ENCODE data around the gene RGPD8.
"Not testable (repeated sequence)": the region's sequence is repeated elsewhere in the genome, so short reads cannot be mapped to it uniquely, and the experiment has no call there.

The RGPD8 gene

DNA sequence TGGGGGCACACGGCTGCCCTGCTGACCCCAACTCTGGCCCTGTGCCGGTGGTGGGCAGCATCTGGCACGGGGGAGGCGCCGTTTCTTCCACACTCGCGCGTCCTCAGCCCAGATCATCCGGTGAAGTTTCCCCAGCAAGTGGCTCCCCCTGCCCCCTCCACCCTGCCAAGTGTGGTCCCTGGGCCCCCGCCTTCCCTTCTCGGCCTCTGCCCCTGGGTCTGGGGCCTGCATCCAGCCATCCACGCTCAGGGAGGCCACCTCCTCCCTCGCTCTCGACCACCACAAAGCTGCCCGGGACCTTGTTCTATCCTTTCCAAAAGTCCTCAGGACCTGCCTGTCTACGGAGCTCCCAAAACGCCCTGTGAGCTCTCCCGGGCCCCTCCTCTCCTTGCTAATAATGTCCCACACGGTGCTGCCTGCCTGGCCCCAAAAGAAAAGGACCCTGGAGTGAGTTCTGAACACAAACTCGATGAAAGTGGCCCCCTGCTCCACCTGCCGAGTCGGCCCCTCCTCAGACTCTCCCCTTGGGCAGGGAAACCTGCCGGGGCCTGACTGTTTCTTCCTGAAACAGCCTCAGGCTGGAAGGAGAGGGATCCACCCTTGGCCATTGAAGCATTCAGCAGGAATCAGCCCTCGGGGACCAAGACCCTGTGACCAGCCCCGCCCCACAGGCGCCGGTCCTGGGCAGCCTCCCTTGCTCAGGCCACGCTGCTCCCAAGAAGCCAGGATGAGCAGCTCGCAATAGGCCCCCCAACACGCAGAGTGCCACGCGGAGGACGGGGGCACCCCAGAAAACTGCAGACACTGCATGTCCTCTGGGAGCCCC, 1.7 kb upstream of the RGPD8 start:
- DNase-seq: not testable (repeated sequence)

DNA sequence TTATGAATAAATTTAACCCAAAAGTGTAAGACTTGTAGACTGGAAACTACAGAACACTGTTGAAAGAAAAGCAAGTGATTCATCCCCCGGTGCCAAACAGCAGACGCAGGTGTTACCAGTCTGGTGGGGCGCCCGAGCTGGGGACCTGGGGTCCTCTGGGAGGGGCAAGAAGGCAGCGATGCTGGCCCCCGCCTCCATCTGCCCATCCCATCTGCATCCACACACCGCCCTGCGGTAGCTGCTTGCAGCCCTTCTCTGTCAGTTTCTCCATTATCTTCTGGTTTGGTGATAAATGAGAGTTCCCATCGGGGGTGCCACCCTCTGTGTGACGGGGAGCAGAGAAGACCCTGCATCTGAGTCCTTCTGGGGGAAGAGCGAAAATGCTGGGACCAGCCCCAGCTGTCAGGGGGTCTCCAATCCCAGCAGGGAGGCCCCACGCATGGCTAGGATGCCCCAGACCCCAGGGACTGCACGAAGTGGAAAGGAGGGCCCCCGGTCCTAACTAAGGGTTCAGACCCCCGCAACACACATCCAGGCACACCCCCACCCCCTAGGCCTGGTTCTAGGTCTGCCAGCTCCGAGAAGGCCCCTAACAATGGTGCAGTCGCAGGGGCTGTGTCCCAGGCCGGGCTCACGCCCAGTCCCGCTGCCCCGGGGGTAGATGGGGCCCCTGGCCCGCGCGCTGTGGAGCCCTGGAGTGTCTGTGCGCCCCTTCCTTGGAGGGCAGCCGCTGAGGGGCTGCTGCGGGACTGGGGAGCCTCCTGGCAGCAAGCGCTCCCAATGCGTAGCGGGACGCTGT, 686 bp upstream of the RGPD8 start:
- DNase-seq: no peak

DNA sequence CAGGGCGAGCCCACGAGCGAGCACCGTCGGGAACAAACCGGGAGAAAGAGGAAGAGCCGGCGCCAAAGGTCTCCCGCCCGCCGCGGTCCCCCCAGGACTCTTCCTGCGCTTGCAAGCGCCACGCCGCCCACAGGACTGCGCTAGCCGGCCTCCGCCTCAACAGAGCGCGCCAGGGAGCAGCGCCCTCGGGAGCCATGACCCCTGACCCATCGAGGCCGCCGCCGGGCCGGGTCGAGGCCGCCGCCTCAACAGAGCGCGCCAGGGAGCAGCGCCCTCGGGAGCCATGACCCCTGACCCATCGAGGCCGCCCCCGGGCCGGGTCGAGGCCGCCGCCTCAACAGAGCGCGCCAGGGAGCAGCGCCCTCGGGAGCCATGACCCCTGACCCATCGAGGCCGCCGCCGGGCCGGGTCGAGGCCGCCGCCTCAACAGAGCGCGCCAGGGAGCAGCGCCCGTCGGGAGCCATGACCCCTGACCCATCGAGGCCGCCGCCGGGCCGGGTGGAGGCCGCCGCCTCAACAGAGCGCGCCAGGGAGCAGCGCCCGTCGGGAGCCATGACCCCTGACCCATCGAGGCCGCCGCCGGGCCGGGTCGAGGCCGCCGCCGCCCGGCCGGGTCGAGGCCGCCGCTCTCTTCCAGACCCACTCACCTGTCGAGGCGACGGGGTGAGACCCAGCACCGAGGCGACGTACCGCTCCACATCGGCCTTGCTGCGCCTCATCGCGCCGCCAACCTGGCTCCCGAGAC, 538 bp downstream of the RGPD8 start:
- DNase-seq: not testable (repeated sequence)

DNA sequence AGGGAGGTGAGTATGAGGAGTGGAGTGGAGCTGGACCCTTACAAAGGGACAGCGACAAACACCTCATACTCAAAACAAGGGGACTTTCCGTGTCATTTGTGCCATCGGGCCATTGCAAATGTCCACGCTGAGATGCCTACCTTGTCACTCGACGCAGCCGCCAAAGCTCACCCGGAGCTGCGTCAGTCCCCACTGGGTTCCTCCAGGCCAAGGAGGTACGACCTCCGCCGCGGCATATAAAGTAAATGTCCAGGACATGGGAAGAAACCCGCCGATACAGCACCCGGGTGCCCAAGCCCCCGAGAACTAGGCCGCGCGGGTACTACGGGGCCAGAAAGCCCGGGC, 1.1 kb downstream of the RGPD8 start:
- not testable (repeated sequence) for DNase-seq

DNA sequence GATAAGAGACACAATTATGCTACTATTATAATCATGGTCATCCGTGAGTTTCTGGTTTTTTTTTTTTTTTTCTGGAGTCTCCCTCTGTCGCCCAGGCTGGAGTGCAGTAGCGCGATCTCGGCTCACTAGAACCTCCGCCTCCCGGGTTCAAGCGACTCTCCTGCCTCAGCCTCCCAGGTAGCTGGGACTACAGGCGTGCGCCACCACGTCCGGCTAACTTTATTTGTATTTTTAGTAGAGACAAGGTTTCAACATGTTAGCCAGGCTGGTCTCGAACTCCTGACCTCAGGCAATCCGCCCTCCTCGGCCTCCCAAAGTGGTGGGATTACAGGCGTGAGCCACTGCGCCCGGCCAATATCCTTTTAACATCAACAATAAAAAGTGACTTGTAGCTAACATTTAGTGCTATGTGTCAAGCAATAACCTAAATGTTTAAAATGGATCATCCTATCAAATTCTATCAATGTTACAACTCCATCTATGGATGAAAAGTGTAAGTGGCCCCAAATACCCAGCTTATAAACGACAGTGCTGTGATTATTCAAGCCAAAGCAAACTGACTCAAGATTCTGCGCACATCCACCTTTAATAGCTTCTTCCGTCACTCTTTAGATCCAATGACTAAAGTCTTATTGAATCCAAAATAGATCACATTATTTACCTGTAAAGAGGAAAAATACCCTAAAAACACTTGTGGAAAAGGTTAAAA, 1.7 kb downstream of the RGPD8 start:
- DNase-seq: not testable (repeated sequence)

DNA sequence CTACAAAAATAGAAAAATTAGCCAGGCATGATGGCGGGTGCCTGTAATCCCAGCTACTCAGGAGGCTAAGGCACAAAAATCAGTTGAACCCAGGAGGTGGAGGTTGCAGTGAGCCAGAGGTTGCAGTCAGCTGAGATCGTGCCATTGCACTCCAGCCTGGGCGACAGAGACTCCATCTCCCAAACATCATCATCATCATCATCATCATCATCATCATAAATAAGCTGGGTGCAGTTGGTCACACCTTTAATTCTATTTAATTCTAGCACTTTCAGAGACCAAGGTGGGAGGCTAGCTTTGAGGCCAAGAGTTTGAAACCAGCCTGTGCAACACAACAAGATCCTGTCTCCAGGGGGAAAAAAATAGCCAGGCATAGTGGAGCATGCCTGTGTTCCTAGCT, 8.9 kb downstream of the RGPD8 start:
- not testable (repeated sequence) for DNase-seq

DNA sequence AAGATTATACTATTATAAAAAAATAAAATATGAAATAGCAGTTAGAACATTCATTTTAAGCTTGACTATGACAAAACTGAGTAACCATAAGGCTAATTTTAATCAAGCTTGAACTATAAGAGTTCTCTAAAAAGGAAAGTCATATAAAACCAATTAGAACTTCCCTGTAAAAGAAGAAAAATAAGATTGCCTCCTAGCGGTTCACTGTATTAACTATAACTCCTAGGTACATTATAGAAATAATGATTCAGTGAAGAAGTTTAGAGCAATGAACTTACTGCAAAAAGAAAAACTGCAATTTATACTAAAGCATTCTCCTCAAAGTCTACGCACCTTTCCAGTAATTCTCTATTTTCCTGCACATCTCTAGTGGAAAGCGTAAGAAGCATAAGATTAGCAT, 16.6 kb downstream of the RGPD8 start:
- DNase-seq: not testable (repeated sequence)

DNA sequence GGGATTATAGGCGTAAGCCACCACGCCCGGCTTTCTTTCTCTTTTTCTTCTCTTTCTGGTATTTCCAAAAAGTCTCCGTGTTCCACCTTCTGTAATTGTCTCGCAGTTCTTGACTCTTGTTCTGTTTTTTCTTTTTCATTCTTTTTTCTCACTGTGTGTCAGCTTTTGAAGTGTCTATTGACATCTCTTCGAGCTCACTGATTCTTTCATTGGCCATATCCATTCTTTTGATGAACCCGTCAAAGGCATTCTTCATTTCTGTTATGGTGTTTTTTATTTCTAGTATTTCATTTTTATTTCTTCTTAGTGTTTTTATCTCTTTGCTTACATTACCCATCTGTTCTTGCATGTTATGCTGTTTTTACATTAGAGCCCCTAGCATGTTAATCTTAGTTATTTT, 73.4 kb downstream of the RGPD8 start:
- not testable (repeated sequence) for DNase-seq

DNA sequence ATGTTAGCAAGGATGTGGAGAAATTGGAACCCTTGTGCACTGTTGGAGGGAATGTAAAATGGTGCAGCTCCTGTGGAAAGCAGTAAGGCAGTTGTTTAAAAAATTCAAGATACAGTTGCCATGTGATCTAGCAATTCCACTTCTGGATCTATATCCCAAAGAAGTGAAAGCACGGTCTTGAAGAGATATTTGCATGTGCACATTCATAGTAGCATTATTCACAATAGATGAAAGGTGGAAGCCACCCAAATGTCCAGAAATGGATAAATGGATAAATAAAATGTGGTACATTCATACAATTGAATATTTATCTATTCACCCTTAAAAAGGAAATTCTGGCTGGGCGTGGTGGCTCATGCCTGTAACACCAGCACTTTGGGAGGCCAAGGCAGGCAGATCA, 79.1 kb downstream of the RGPD8 start:
- DNase-seq: not testable (repeated sequence)

DNA sequence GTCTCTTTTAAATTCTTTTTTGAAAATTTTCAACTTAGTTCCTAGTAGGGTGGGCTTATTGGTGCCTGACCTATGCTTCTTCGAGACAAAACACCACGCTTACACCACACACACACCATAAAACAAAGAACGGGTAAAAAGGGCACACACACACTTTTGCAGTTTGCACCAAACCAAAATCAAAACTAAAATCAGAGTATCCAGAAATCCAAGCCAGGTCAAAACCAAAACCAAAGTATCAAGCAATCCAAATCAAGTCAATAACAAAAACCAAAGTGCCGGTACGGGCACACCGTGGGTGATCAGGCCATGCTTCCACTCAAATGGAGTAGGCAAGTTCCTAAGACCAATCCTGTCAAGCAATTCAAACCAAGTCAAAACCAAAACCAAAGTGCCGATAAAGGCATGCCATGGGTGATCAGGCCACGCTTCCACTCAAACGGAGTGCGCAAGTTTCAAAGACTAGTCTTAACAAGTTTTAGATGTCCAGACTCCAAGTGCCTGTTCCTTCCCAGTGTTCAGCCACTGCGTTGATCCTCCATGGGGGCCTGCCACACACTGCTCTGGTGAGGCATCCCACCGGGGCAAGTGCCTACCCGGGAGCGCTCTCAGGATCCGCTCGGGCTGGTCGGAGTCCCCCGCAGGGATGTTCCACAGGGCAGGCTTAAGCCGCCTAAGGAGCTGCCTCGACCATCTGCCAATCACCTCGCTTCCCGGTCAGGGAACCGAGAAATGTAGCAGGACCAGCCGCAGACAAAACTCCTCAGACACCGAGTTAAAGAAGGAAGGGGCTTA, 80.4 kb downstream of the RGPD8 start:
- not testable (repeated sequence) for DNase-seq

DNA sequence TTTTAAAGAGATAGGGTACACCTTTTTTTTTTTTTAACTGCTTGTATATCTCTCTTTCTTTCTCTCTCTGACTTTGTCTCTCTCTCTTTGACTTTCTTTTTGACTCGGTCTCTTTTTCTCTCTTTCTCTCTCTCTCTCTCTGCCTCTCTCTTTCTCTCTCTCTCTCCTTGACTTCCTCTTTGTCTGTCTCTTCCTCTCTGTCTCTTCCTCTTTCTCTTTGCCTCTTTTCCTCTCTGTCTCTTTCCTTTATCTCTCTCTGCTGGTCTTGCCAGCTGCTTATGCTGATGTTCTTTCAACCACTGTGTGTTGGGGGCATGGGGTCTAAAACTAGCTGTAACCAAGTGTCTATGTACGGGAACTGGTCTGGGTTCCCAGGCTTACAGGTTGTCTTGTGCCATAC, 81.2 kb downstream of the RGPD8 start:
- DNase-seq: not testable (repeated sequence)

DNA sequence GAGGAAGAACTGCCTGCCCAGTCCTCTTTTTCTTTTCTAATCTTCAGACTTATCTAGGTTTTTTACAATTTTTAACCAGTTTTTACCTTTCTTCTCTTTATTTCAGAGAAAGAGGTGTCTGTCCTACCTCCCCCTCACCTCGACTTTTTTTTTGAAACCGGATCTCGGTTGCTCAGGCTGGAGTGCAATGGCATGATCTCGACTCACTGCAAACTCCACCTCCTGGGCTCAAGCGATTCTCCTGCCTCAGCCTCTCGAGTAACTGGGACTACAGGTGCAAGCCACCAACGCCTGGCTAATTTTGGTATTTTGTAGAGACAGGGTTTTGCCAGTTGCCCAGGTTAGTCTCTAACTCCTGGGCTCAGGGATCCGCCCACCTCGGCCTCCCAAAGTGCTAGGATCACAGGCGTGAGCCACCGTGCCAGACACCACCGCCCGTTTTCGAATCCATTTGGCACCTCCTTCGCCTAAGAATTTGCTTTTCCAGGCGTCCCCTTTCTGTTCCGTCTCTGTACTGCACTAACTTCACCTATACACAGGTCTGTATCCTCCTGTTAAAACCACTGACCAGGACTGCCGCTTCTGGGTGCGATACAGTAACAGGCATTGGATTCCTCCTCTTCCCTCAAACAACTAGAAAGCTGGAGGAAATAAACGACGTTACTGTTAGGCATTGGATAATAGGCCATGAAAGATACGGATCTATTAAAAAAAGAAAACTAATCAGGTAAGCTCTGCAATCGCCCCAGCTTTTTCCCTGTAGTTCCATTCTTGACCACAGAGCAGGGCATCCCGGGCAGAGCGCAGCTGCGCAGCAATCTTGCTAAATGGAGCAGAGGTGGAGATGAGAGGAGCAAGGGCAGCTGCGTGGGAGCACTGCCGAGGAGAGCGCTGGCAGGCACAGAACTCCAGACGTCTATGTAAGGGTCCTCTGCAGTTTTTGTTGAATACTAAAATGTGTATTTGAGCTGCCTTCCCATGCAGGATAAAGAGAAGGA, 88.1 kb downstream of the RGPD8 start:
- DNase-seq: no peak

DNA sequence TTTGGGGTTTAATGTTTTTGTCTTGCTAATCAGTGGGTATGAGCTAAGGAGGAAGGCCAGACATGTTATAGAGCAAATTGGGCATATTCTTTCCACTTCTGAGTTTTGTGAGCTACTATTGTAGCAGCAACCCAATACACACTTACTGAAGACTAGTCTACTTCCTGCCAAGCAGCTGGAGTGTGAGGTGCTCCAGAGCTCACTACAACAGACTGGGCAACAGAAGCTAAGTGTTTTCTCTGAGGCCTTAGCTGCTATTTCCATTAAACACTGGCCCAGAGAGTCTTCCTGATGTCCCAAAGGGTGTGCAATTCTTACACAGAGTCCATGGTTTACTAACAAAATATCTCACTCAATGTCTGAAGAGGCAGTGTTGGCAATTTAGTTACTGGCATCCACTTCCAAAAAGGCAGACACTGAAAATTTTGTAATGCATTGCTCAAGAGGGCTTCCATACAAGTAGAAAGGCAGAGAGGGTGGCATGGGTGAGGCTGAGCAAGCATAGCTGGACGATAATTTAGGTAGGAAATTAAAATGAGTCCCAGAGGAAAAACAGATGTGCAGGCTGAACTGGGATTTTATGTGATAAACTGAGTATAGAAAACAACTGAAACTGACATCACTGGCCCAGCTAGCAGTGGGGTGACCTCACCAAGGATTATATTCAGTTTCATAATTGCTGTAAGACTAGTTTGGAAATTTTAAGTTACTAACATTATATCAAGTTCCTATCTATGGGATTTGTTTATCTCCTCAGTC, 89.4 kb downstream of the RGPD8 start:
- DNase-seq: no peak

DNA sequence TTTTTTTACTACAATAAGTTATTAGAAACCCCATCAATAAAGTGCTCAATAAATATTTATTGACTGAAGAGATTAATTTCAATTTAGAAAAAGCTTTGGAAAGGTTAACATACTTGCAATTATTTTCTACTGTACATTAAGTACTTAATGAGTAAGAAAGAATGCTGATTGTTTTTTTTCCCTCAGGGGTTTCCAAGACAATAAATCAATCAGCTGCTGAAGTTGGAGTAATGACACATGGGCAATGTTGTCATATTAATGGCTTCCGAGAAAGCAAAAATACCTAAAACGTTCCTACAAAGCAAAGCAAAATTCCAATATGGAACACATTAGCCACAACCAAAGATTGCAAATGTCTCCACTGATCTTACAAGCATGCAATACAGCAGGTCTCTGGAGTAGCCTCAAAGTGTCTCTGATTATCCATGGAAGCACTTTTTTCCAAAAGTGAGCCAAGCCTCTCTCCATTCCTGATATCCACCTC, 91.3 kb downstream of the RGPD8 start:
- no peak for DNase-seq

DNA sequence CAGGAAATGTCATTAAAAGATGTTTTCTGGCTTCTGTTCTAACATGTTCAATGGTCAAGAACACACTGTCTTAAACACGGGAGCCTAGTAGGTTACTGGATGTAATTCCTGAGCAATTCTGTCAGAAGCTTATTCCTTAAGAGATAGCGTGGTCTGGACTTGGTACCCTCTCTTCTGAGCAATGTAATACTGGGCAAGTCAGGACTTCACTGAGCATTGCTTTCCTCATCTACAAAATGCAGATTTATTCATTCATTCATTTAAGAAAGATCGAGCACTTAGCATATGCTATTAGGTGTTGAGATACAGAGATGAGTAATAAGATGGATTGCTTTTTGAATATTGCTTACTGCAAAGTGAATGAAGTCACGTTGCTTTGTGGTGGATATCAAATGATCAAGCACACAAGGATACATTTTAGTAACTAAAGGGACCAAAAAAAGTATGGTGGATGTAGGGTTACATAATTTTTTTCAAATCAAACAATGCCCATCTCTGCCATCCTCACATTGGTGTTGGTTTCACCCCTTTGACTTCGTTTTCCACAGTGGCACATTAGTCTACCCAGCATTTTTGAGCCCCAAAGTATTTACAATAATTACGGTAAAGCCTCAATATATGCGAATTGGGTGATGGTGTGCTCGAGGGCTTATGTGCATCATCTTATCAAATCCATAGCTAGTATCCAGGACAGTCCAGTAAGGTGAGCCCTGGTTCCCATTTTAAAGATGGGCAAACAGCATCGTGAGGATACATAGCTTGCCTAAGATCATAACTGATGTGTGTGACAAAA, 92.8 kb downstream of the RGPD8 start:
- DNase-seq: no peak

DNA sequence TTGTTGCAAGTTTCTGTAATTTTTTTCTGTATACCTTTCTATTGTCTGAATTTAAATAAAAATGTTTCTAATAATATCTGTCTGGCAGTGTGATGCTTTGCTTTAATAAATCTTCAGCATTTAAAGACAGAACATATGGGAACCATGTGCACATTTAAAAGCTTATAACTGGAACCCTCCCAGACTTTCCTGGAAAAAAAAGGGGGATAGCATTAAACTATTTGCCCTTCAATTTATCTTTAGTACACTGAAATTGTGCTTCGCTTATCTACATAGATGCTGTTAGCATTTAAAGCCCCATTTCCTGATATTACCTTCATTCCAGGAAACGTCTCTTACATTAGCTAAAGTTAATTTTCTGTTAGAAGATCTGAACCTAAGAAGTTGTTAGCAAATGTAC, 93.5 kb downstream of the RGPD8 start:
- DNase-seq: no peak

DNA sequence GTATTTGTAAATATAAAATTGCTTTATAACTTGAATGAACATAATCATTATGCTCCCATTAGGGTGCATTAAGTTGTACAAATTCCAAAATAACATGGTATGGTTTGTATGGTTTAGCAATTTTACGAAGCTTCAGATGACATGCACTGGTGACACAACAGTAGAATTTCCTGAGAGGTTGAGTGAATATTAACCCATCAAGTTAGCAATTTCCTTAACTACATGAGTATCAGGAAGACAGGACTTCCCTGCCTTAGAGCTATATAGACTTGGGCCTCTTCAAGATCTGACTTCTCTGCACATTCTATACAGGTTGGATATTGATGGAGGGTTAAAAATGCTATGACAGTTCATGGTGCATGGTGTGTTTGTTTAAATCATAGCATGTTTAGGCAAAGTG, 97.8 kb downstream of the RGPD8 start:
- DNase-seq: no peak

DNA sequence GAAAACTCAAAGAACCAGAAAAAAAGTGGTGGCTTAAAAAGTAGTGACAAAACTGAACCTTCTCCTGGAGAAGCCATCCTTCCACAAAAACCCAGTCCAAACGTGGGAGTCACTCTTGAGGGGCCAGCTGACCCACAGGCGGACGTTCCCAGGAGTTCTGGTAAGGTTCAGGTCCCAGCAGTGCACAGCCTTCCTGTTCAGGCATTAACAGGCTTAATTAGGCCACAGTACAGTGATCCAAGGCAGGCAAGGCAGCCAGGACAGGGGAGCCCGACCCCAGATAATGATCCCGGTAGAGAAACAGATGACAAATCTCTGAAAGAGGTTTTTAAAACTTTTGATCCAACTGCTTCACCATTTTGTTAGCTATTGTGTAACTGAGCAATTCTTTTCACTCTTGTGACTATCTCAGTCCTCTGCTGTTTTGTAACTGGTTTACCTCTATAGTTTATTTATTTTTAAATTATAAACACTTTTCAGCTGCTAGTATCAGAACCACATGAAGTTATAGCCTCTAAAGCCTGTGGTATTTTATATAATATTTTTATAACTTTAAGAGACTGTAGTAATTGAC, 101.2 kb downstream of the RGPD8 start:
- no peak for DNase-seq

DNA sequence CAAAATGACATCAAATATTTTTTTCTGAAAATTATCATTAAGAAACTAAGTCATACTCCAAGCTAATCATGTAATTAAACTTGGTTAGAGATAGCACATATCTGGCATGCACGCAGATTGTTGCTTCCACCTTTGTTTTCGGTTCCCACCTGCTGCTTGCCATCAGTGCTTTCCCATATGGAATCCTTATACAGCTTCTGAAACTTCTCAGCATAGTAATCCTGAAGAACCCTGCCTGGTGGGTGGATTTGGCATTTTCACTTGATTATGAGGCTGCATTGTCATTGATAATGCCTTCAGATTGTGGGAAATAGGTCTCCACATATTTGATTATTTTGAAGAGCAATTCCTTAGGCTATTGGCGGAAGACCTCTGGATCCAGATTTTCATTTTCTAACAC, 110.5 kb downstream of the RGPD8 start:
- DNase-seq: no peak
